HepG2 (cell line): ENCODE measurements around the gene KAT6B.

Experiments used
- ARNT2 ChIP-seq: sonication (generic); formaldehyde crosslinking; IDR thresholded peaks from 2 replicates; pipeline ENCODE4 v1.8.0; 2022; ENCODE audit warnings: mild to moderate bottlenecking, low read depth, missing genetic modification reagents, moderate library complexity
- ASH2L ChIP-seq: fragments of 300-600, 200-600 bp; sonication (generic); IDR thresholded peaks from 2 replicates; pipeline ENCODE4 v1.7.0; 2017; ENCODE audit warnings: low read depth, mild to moderate bottlenecking, moderate library complexity, mixed read lengths, low read length; ENCODE audit not compliant: insufficient read length
- BRCA1 ChIP-seq: sonication (generic); formaldehyde crosslinking; IDR thresholded peaks from 2 replicates; pipeline ENCODE4 v1.4.0; 2020; ENCODE audit warnings: missing genetic modification reagents
- CTCF ChIP-seq: sonication (generic); formaldehyde crosslinking; IDR thresholded peaks from 2 replicates; pipeline ENCODE4 v1.5.0; 2020; ENCODE audit warnings: mild to moderate bottlenecking, missing genetic modification reagents, moderate library complexity

DNA sequence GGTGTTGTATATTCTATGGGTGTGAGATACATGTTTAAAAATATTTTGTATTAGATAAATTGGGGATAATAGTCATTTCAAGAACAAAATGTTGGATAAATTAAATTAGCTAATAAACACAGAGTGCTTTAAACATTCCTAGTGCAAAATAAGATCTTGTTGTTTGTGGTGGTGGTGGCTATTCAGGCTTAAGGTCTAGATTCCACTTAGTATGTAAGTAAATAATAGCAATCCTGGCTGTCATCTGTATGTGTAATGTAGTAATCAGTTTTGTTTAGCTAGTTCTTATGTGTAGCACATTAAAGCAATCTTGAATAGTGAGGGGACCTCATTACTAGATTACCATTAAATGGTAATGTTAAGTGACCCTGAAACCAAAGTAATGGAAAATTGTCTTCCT, 48.7 kb downstream of the KAT6B start:
- TF ChIP-seq CTCF (no peak), BRCA1 (CRISPR knock-in tag) (no peak), ARNT2 (no peak), ASH2L (no peak)
